PC-9 (cell line): ENCODE data around the gene POLR3F. TPM values are rescaled to one million over a fixed set of nuclear protein-coding genes. Genes with fewer than 3 reads are reported as not detected.

Experiments
- BruUV-seq: library from RNA; stranded (reverse); fragments of 400-500 nt; replicated peaks from 2 replicates; lab custom pipeline; 2021; lab: Mats Ljungman, UMichigan
- CTCF ChIA-PET: fragments of 300-600 bp; sonication (Branson Sonifier 250); formaldehyde crosslinking; loops from one replicate; lab custom pipeline; 2022; ENCODE audit warnings: antibody characterized with exemption; lab: Charles Lee
- POLR2A ChIA-PET: fragments of 300-600 bp; sonication (Branson Sonifier 250); formaldehyde crosslinking; loops from one replicate; lab custom pipeline; 2022; ENCODE audit warnings: antibody characterized with exemption; ENCODE audit not compliant: unreplicated experiment; lab: Charles Lee
- DNase-seq, 2 experiments: peaks; one replicate each; pipeline versions ENCODE4 v3.0.0 to v3.0.0-alpha.2; 2015 to 2022; ENCODE audit warnings: mixed read lengths in 1 of 2
- H2AFZ ChIP-seq: fragments of 200-600 bp; sonication (generic); 2 replicates; pipeline ENCODE4 v1.8.1; 2017; ENCODE audit warnings: antibody characterized with exemption
- H3F3A ChIP-seq: fragments of 200-600 bp; sonication (generic); 2 replicates; pipeline ENCODE4 v1.8.1; 2017; ENCODE audit warnings: antibody characterized with exemption, mild to moderate bottlenecking, low read depth; ENCODE audit not compliant: insufficient read depth
- H3K27ac ChIP-seq: fragments of 200-600 bp; sonication (generic); 2 replicates; pipeline ENCODE4 v1.6.1; 2016; ENCODE audit warnings: mixed run types
- H3K27me3 ChIP-seq: fragments of 200-600 bp; sonication (generic); 2 replicates; pipeline ENCODE4 v1.6.1; 2016; ENCODE audit warnings: low read depth, mixed run types; ENCODE audit not compliant: insufficient read depth
- H3K36me3 ChIP-seq: fragments of 200-600 bp; sonication (generic); 2 replicates; pipeline ENCODE4 v1.6.1; 2016; ENCODE audit warnings: low read depth, mixed run types
- H3K4me1 ChIP-seq: fragments of 200-600 bp; sonication (generic); replicated peaks from 2 replicates; pipeline ENCODE4 v1.6.1; 2016; ENCODE audit warnings: mixed run types; ENCODE audit not compliant: insufficient read depth
- H3K4me2 ChIP-seq: fragments of 200-600 bp; sonication (generic); 2 replicates; pipeline ENCODE4 v1.6.1; 2017; ENCODE audit warnings: mixed run types
- H3K4me3 ChIP-seq: fragments of 200-600 bp; sonication (generic); 2 replicates; pipeline ENCODE4 v1.6.1; 2016; ENCODE audit warnings: mixed run types
- H3K79me2 ChIP-seq: fragments of 200-600 bp; sonication (generic); 2 replicates; pipeline ENCODE4 v1.6.1; 2017; ENCODE audit warnings: low read depth, mixed run types
- H3K9me2 ChIP-seq: fragments of 200-600 bp; sonication (generic); 2 replicates; pipeline ENCODE4 v1.8.1; 2017; ENCODE audit warnings: mild to moderate bottlenecking; ENCODE audit not compliant: insufficient read depth
- H3K9me3 ChIP-seq: fragments of 200-600 bp; sonication (generic); 2 replicates; pipeline ENCODE4 v1.8.1; 2016; ENCODE audit warnings: low read depth; ENCODE audit not compliant: insufficient read depth
- H4K20me1 ChIP-seq: fragments of 200-600 bp; sonication (generic); 2 replicates; pipeline ENCODE4 v1.8.1; 2017; ENCODE audit not compliant: insufficient read depth
- EZH2 ChIP-seq: fragments of 200-600 bp; sonication (generic); IDR thresholded peaks from 2 replicates; pipeline ENCODE4 v1.8.0; 2017; ENCODE audit warnings: antibody characterized with exemption, low read depth
- intact Hi-C: fragments of 100-400 bp; cut with micrococcal nuclease; formaldehyde crosslinking; loops from one replicate; pipeline ENCODE4 v1.10.0; 2022; ENCODE audit not compliant: unreplicated experiment
- total RNA-seq: library from RNA; stranded (reverse); gene quantifications from 2 replicates; pipeline ENCODE4 v1.2.3, GENCODE V29; 2021
- TF ChIP-seq, protein P1 (sequence below): fragments of 200-600 bp; sonication (generic); conservative IDR thresholded peaks from 2 replicates; pipeline ENCODE4 v1.6.1; 2017; ENCODE audit warnings: mixed run types, antibody characterized with exemption, mild to moderate bottlenecking, moderate library complexity

The POLR3F gene
- total RNA-seq, 1 experiment from 2014 or later: 9.6 TPM

DNA sequence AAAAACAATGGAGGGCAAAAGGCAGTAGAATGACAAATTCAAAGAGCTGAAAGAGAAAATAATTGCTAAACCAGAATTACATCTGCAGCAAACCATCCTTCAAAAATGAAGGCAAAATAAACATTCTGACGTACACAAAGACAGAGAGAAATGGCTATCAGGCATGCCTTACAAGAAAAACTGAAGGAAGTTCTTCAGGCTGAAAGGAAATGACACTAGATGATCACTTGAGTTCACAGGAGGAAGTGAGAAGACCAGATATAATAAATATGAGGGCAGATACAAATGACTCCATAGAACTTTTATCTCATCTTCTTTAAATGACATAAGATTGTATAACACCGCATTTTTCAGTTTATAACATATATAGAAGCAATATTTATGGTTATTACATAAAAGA, 30.3 kb upstream of the POLR3F start:
- Histone ChIP-seq H4K20me1 (no peaks in the 10 kb centered on the region), H3K4me3 (no peak overlapping the region), H2AFZ (no peak overlapping the region), H3K27me3 (no peaks in the 10 kb centered on the region), H3K36me3 (no peaks in the 10 kb centered on the region), H3K9me3 (no peaks in the 10 kb centered on the region), H3F3A (no peaks in the 10 kb centered on the region), H3K9me2 (no peaks in the 10 kb centered on the region), H3K4me1 (no peaks in the 10 kb centered on the region), H3K79me2 (no peaks in the 10 kb centered on the region), H3K27ac (no peak overlapping the region), H3K4me2 (no peak overlapping the region)
- no peak for TF ChIP-seq EZH2
- TF ChIP-seq, protein P1, sequence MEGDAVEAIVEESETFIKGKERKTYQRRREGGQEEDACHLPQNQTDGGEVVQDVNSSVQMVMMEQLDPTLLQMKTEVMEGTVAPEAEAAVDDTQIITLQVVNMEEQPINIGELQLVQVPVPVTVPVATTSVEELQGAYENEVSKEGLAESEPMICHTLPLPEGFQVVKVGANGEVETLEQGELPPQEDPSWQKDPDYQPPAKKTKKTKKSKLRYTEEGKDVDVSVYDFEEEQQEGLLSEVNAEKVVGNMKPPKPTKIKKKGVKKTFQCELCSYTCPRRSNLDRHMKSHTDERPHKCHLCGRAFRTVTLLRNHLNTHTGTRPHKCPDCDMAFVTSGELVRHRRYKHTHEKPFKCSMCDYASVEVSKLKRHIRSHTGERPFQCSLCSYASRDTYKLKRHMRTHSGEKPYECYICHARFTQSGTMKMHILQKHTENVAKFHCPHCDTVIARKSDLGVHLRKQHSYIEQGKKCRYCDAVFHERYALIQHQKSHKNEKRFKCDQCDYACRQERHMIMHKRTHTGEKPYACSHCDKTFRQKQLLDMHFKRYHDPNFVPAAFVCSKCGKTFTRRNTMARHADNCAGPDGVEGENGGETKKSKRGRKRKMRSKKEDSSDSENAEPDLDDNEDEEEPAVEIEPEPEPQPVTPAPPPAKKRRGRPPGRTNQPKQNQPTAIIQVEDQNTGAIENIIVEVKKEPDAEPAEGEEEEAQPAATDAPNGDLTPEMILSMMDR: no peak
- POLR2A ChIA-PET: no interaction called here
- intact Hi-C loops: no loop called here
- CTCF ChIA-PET: no interaction called here
- DNase-seq: no peak
- no TSS peak for BruUV-seq

- Histone ChIP-seq H3K4me1 (no peaks in the 10 kb centered on the region), H3K79me2 (no peaks in the 10 kb centered on the region), H3K4me2 (no peak overlapping the region), H3K4me3 (no peak overlapping the region), H3K9me2 (no peaks in the 10 kb centered on the region), H3K9me3 (no peaks in the 10 kb centered on the region), H3K36me3 (no peaks in the 10 kb centered on the region), H3F3A (no peaks in the 10 kb centered on the region), H3K27me3 (no peaks in the 10 kb centered on the region), H4K20me1 (no peaks in the 10 kb centered on the region), H2AFZ (no peak overlapping the region), H3K27ac (no peak overlapping the region)
- ChIA-PET CTCF (no interaction called here), POLR2A (no interaction called here)
- no peak for TF ChIP-seq EZH2
- TF ChIP-seq, protein P1: no peak
- DNase-seq: no peak
- intact Hi-C loops: no loop called here
- no TSS peak for BruUV-seq
Observed at GRCh38 chr20:18440403-18440802, 26.8 kb upstream of the POLR3F start.

GRCh38 chr20:18443886-18444285, 23.3 kb upstream of the POLR3F start:
- Histone ChIP-seq H3K4me2 (no peak overlapping the region), H3K9me3 (no peaks in the 10 kb centered on the region), H3K36me3 (no peaks in the 10 kb centered on the region), H3K79me2 (no peaks in the 10 kb centered on the region), H3K4me3 (no peak overlapping the region), H3K27ac (no peak overlapping the region), H3K4me1 (no peaks in the 10 kb centered on the region), H4K20me1 (no peaks in the 10 kb centered on the region), H3F3A (no peaks in the 10 kb centered on the region), H2AFZ (no peak overlapping the region), H3K27me3 (no peaks in the 10 kb centered on the region), H3K9me2 (no peaks in the 10 kb centered on the region)
- intact Hi-C loops: no loop called here
- ChIA-PET CTCF (interaction anchor here (0.6 kb wide), 1 partner anchor 595 kb away, joined by 4 read pairs; no protein-coding TSS in a partner anchor), POLR2A (no interaction called here)
- DNase-seq: no peak
- TF ChIP-seq EZH2: no peak
- TF ChIP-seq, protein P1: no peak
- BruUV-seq: no TSS peak
